GM23338 (cell line): ENCODE results near the gene STARD13. TPM values are rescaled to one million over a fixed set of nuclear protein-coding genes. Genes with fewer than 3 reads are reported as not detected.

Source experiments
- ATAC-seq: fragments of 200-7000 bp; cut with Tn5 transposase; 3 replicates; pipeline ENCODE4 v1.9.1; 2020
- DNase-seq: peaks from one replicate; pipeline ENCODE4 v3.0.0-alpha.2; 2015; ENCODE audit warnings: low spot score
- H2AFZ ChIP-seq: fragments of 200-600 bp; sonication (generic); 2 replicates; pipeline ENCODE4 v1.8.0; 2016; ENCODE audit warnings: antibody characterized with exemption, mild to moderate bottlenecking, moderate library complexity
- H3F3A ChIP-seq: fragments of 200-600 bp; sonication (generic); replicated peaks from 2 replicates; pipeline ENCODE4 v1.8.0; 2017; ENCODE audit warnings: antibody characterized with exemption, mixed run types, low read depth
- H3K27ac ChIP-seq: fragments of 200-600 bp; sonication (generic); 2 replicates; pipeline ENCODE4 v1.6.1; 2016; ENCODE audit warnings: low read depth
- H3K27me3 ChIP-seq: fragments of 200-600 bp; sonication (generic); 2 replicates; pipeline ENCODE4 v1.8.0; 2016; ENCODE audit warnings: mild to moderate bottlenecking, mixed run types, moderate library complexity; ENCODE audit not compliant: insufficient read depth
- H3K36me3 ChIP-seq: fragments of 200-600 bp; sonication (generic); 2 replicates; pipeline ENCODE4 v1.8.0; 2016; ENCODE audit warnings: mild to moderate bottlenecking; ENCODE audit not compliant: insufficient read depth
- H3K4me1 ChIP-seq: fragments of 200-600 bp; sonication (generic); 2 replicates; pipeline ENCODE4 v1.8.0; 2016; ENCODE audit warnings: mild to moderate bottlenecking, moderate library complexity; ENCODE audit not compliant: insufficient read depth
- H3K4me2 ChIP-seq: fragments of 200-600 bp; sonication (generic); 2 replicates; pipeline ENCODE4 v1.7.1; 2017; ENCODE audit warnings: mixed run types
- H3K4me3 ChIP-seq: fragments of 200-600 bp; sonication (generic); 2 replicates; pipeline ENCODE4 v1.6.1; 2016; ENCODE audit warnings: mixed run types
- H3K79me2 ChIP-seq: fragments of 200-600 bp; sonication (generic); replicated peaks from 2 replicates; pipeline ENCODE4 v1.8.0; 2017; ENCODE audit warnings: mild to moderate bottlenecking; ENCODE audit not compliant: insufficient read depth
- H3K9me2 ChIP-seq: fragments of 200-600 bp; sonication (generic); 2 replicates; pipeline ENCODE4 v1.8.0; 2017; ENCODE audit not compliant: insufficient read depth
- H4K20me1 ChIP-seq: fragments of 200-600 bp; sonication (generic); replicated peaks from 2 replicates; pipeline ENCODE4 v1.8.0; 2017; ENCODE audit warnings: mild to moderate bottlenecking; ENCODE audit not compliant: insufficient read depth
- H3K27ac Mint-ChIP-seq: 2 replicates; pipeline ENCODE4 v1.8.0; 2020; ENCODE audit warnings: inconsistent platforms, mild to moderate bottlenecking, moderate library complexity, mixed read lengths
- H3K27me3 Mint-ChIP-seq: 3 replicates; pipeline ENCODE4 v1.8.0; 2022; ENCODE audit warnings: low read depth, mild to moderate bottlenecking, moderate library complexity, mixed read lengths, inconsistent platforms; ENCODE audit not compliant: insufficient read depth, poor library complexity
- H3K36me3 Mint-ChIP-seq: 3 replicates; pipeline ENCODE4 v1.8.0; 2021; ENCODE audit warnings: low read depth, mild to moderate bottlenecking, inconsistent platforms, moderate library complexity, mixed read lengths
- H3K4me1 Mint-ChIP-seq: 3 replicates; pipeline ENCODE4 v1.8.0; 2020; ENCODE audit warnings: mild to moderate bottlenecking, inconsistent platforms, mixed read lengths
- H3K4me3 Mint-ChIP-seq: 3 replicates; pipeline ENCODE4 v1.8.0; 2021; ENCODE audit warnings: moderate library complexity, mild to moderate bottlenecking, inconsistent platforms, mixed read lengths
- H3K9me3 Mint-ChIP-seq: 3 replicates; pipeline ENCODE4 v1.8.0; 2020; ENCODE audit warnings: moderate library complexity, mild to moderate bottlenecking, inconsistent platforms, mixed read lengths
- CREB1 ChIP-seq: fragments of 250-450 bp; sonication (Bioruptor Pico); IDR thresholded peaks from 2 replicates; pipeline ENCODE4 v1.5.0; 2020; ENCODE audit warnings: low read depth, mild to moderate bottlenecking, moderate library complexity
- ETS1 ChIP-seq: IDR thresholded peaks from 2 replicates; pipeline ENCODE4 v1.6.1; 2016; ENCODE audit warnings: antibody characterized with exemption
- EZH2 ChIP-seq: fragments of 200-600 bp; sonication (generic); IDR thresholded peaks from one replicate; pipeline ENCODE4 v1.8.0; 2017; ENCODE audit warnings: antibody characterized with exemption, mild to moderate bottlenecking, low read depth; ENCODE audit not compliant: unreplicated experiment
- EZH2phosphoT487 ChIP-seq: fragments of 200-600 bp; sonication (generic); IDR thresholded peaks from one replicate; pipeline ENCODE4 v1.8.1; 2018; ENCODE audit warnings: antibody characterized with exemption; ENCODE audit not compliant: unreplicated experiment
- JUNB ChIP-seq: IDR thresholded peaks from one replicate; pipeline ENCODE4 v1.6.1; 2016; ENCODE audit warnings: antibody characterized with exemption; ENCODE audit not compliant: unreplicated experiment
- NANOG ChIP-seq: IDR thresholded peaks from 2 replicates; pipeline ENCODE4 v1.6.1; 2016; ENCODE audit warnings: antibody characterized with exemption, borderline replicate concordance
- POLR2AphosphoS5 ChIP-seq: IDR thresholded peaks from 2 replicates; pipeline ENCODE4 v1.6.1; 2016; ENCODE audit warnings: antibody characterized with exemption, low read depth
- REST ChIP-seq: IDR thresholded peaks from one replicate; pipeline ENCODE4 v1.6.1; 2018; ENCODE audit warnings: antibody characterized with exemption; ENCODE audit not compliant: unreplicated experiment
- STAT1 ChIP-seq: IDR thresholded peaks from one replicate; pipeline ENCODE4 v1.6.1; 2016; ENCODE audit warnings: antibody characterized with exemption; ENCODE audit not compliant: unreplicated experiment
- ZNF114 ChIP-seq: fragments of 250-450 bp; sonication (Bioruptor Pico); IDR thresholded peaks from 2 replicates; pipeline ENCODE4 v1.5.0; 2020; ENCODE audit warnings: mild to moderate bottlenecking, moderate library complexity
- ZNF331 ChIP-seq: fragments of 250-450 bp; sonication (Bioruptor Pico); IDR thresholded peaks from 2 replicates; pipeline ENCODE4 v1.5.0; 2020; ENCODE audit warnings: low read depth, mild to moderate bottlenecking, moderate library complexity
- polyA plus RNA-seq: library from polyadenylated mRNA; unstranded; fragments of >200 nt; fragmentation: Nextera tagmentation; extraction: Ambion mirVana; gene quantifications from 2 replicates; pipeline ENCODE4 v1.2.1, GENCODE V29; 2016
- total RNA-seq: library from RNA; depleted of rRNA; stranded (reverse); fragments of >200 nt; shearing (Covaris generic); gene quantifications from 2 replicates; pipeline ENCODE4 v1.2.3, GENCODE V29; 2014
- TF ChIP-seq, protein P1 (sequence below): fragments of 250-450 bp; sonication (Bioruptor Pico); IDR thresholded peaks from 2 replicates; pipeline ENCODE4 v1.5.0; 2020; ENCODE audit warnings: mild to moderate bottlenecking, moderate library complexity
- TF ChIP-seq, protein P2 (sequence below), 2 experiments: fragments of 200-600 bp in 1 of 2; sonication (generic) in 1 of 2; conservative IDR thresholded peaks; 2 replicates each; pipeline versions ENCODE4 v1.5.1 to v1.6.1; 2016 to 2017; ENCODE audit warnings: antibody characterized with exemption in 2 of 2, low read depth in 2 of 2, mild to moderate bottlenecking in 2 of 2, moderate library complexity in 1 of 2

Gene STARD13
- total and polyA plus RNA-seq, 2 experiments from 2014 or later = 3.2 to 5.2 TPM

DNA sequence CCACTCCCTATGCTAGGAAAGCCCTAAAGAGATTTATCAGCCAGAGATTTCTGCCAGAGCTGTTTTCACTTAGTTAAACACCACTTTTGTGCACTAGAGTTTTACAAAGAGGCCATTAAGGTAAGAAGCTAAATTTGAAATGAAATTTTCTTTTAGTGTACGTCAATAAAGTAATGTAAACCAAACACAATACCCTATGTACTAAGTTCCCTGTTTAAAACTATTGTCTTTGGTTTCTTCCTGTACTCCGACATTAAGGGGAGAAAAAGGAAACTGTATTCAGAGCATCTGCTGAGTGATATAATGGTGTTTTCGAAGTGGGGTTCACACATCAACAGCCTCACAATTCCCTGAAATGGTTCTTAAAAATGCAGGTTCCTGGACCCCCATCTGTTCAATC lies 40.7 kb upstream of the STARD13 start:
- no peak overlapping the region for H3K4me3 Mint-ChIP-seq
- H3K27ac ChIP-seq = no peak overlapping the region
- H3K4me1 ChIP-seq = peaks cover 20% of the 10 kb centered on the region
- no peaks in the 10 kb centered on the region for H4K20me1 ChIP-seq
- H3K4me2 ChIP-seq = no peak overlapping the region
- peak overlapping the region; percentile 28; the same call in 1 of the 2 replicates for H2AFZ ChIP-seq
- no peaks in the 10 kb centered on the region for H3K79me2 ChIP-seq
- no peaks in the 10 kb centered on the region for H3K36me3 Mint-ChIP-seq
- peaks cover 19% of the 10 kb centered on the region for H3K4me1 Mint-ChIP-seq
- no peaks in the 10 kb centered on the region for H3K9me2 ChIP-seq
- H3K27me3 ChIP-seq = no peaks in the 10 kb centered on the region
- H3K9me3 Mint-ChIP-seq = no peaks in the 10 kb centered on the region
- no peak for ATAC-seq
- no peak overlapping the region for H3K27ac Mint-ChIP-seq
- H3K27me3 Mint-ChIP-seq = no peaks in the 10 kb centered on the region
- H3F3A ChIP-seq = no peaks in the 10 kb centered on the region
- H3K36me3 ChIP-seq = no peaks in the 10 kb centered on the region
- H3K4me3 ChIP-seq = no peak overlapping the region
- no peak for DNase-seq
- no peak for TF ChIP-seq REST
- TF ChIP-seq EZH2 = no peak
- no peak for TF ChIP-seq POLR2AphosphoS5
- no peak for TF ChIP-seq ETS1
- TF ChIP-seq, protein P1, sequence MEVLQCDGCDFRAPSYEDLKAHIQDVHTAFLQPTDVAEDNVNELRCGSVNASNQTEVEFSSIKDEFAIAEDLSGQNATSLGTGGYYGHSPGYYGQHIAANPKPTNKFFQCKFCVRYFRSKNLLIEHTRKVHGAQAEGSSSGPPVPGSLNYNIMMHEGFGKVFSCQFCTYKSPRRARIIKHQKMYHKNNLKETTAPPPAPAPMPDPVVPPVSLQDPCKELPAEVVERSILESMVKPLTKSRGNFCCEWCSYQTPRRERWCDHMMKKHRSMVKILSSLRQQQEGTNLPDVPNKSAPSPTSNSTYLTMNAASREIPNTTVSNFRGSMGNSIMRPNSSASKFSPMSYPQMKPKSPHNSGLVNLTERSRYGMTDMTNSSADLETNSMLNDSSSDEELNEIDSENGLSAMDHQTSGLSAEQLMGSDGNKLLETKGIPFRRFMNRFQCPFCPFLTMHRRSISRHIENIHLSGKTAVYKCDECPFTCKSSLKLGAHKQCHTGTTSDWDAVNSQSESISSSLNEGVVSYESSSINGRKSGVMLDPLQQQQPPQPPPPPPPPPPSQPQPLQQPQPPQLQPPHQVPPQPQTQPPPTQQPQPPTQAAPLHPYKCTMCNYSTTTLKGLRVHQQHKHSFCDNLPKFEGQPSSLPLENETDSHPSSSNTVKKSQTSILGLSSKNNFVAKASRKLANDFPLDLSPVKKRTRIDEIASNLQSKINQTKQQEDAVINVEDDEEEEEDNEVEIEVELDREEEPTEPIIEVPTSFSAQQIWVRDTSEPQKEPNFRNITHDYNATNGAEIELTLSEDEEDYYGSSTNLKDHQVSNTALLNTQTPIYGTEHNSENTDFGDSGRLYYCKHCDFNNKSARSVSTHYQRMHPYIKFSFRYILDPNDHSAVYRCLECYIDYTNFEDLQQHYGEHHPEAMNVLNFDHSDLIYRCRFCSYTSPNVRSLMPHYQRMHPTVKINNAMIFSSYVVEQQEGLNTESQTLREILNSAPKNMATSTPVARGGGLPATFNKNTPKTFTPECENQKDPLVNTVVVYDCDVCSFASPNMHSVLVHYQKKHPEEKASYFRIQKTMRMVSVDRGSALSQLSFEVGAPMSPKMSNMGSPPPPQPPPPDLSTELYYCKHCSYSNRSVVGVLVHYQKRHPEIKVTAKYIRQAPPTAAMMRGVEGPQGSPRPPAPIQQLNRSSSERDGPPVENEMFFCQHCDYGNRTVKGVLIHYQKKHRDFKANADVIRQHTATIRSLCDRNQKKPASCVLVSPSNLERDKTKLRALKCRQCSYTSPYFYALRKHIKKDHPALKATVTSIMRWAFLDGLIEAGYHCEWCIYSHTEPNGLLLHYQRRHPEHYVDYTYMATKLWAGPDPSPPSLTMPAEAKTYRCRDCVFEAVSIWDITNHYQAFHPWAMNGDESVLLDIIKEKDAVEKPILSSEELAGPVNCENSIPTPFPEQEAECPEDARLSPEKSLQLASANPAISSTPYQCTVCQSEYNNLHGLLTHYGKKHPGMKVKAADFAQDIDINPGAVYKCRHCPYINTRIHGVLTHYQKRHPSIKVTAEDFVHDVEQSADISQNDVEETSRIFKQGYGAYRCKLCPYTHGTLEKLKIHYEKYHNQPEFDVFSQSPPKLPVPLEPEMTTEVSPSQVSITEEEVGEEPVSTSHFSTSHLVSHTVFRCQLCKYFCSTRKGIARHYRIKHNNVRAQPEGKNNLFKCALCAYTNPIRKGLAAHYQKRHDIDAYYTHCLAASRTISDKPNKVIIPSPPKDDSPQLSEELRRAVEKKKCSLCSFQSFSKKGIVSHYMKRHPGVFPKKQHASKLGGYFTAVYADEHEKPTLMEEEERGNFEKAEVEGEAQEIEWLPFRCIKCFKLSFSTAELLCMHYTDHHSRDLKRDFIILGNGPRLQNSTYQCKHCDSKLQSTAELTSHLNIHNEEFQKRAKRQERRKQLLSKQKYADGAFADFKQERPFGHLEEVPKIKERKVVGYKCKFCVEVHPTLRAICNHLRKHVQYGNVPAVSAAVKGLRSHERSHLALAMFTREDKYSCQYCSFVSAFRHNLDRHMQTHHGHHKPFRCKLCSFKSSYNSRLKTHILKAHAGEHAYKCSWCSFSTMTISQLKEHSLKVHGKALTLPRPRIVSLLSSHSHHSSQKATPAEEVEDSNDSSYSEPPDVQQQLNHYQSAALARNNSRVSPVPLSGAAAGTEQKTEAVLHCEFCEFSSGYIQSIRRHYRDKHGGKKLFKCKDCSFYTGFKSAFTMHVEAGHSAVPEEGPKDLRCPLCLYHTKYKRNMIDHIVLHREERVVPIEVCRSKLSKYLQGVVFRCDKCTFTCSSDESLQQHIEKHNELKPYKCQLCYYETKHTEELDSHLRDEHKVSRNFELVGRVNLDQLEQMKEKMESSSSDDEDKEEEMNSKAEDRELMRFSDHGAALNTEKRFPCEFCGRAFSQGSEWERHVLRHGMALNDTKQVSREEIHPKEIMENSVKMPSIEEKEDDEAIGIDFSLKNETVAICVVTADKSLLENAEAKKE (CRISPR knock-in tag) = no peak
- TF ChIP-seq NANOG = no peak
- no peak for TF ChIP-seq ZNF114 (CRISPR knock-in tag)
- no peak for TF ChIP-seq EZH2phosphoT487
- TF ChIP-seq STAT1 = no peak
- no peak for TF ChIP-seq ZNF331
- TF ChIP-seq, protein P2, sequence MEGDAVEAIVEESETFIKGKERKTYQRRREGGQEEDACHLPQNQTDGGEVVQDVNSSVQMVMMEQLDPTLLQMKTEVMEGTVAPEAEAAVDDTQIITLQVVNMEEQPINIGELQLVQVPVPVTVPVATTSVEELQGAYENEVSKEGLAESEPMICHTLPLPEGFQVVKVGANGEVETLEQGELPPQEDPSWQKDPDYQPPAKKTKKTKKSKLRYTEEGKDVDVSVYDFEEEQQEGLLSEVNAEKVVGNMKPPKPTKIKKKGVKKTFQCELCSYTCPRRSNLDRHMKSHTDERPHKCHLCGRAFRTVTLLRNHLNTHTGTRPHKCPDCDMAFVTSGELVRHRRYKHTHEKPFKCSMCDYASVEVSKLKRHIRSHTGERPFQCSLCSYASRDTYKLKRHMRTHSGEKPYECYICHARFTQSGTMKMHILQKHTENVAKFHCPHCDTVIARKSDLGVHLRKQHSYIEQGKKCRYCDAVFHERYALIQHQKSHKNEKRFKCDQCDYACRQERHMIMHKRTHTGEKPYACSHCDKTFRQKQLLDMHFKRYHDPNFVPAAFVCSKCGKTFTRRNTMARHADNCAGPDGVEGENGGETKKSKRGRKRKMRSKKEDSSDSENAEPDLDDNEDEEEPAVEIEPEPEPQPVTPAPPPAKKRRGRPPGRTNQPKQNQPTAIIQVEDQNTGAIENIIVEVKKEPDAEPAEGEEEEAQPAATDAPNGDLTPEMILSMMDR (conservative IDR thresholded peaks at IDR 0.05; ENCODE audit: low read depth in 2 of 2) = no peak
- no peak for TF ChIP-seq JUNB
- TF ChIP-seq CREB1 (CRISPR knock-in tag) = no peak
